Fibroblast of skin of left quadriceps (primary cell): ENCODE results near the gene TUBGCP6.
"Not testable (repeated sequence)": the region's sequence is repeated elsewhere in the genome, so short reads cannot be mapped to it uniquely, and the experiment has no call there.

Experiments used
- DNase-seq, 2 experiments: peaks; one replicate each; pipeline ENCODE4 v3.0.0-alpha.2; 2013; ENCODE audit warnings: low read depth in 2 of 2

The TUBGCP6 gene

DNA sequence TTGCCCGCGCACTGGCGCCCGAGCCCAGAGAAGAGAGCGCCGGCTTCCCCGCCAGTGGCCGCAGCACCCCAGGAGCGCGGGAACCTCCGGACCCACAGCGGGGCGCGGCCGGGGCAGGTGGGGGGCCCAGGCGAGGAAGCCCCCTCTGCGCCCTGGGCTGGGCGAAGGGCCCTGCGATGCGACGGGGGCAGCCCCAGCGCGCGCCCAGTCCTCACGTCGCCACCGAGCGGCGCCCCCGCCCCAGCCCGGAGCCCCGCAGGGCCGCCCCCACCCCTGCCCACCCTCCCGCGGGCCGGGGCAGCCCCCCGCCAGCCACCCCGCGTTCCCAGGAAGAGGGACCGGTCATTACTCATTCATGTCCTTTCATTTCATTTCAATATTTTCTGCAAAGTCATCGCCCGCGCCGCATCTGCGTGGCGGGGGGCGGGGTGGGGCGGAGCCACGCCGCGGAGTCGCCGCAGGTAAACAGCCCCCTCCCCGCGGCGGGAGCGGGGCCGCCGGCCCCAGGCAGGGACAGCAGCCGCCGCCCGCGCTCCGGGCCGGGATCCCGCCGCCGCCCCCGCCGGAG is 75.0 kb downstream of the TUBGCP6 start:
- DNase-seq = no peak

DNA sequence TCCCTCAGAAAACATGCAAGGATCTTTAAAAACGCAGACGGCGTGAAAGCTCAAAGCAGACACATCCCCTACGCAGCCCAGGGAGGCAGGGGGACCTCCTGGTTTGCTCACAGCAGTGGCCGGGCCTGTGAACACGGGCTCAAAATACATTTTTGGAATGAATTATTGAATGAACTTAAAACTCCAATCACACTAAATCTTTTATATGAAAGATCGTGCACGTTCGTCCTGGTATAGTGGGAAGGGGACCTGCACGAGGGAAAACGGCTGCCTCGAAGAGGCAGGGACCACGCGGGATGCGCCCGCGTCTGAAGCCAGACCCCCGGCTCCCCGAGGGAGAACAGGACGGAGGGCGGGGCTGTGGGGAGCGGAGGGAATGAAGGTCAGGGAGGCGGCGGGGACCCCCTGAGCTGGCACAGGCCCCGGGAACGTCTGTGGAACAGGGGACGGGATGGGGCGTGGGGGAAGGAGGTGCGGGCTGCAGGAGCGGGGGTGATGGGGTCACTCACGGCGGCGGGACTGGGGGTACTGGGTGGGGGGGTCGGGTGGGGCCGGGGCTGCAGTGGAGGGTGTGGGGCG is 75.6 kb downstream of the TUBGCP6 start:
- no peak for DNase-seq

DNA sequence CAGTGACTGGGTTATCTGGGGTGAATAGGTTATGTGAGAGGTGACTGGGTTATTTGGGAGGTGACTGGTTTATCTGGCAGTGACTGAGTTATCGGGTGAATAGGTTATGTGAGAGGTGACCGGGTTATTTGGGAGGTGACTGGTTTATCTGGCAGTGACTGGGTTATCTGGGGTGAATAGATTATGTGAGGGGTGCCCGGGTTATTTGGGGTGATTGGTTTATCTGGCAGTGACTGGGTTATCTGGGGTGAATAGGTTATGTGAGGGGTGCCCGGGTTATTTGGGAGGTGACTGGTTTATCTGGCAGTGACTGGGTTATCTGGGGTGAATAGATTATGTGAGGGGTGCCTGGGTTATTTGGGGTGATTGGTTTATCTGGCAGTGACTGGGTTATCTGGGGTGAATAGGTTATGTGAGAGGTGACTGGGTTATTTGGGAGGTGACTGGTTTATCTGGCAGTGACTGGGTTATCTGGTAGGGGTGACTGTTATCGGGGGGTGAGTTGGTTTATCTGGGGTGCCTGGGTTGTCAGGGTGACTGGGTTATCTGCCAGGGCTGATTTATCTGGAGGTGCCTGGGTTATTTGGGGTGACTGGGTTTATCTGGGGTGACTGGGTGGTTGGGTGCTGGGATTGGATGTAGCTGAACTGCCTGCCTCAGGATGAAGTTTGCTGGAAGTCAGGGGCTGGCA is 76.2 kb downstream of the TUBGCP6 start:
- DNase-seq = not testable (repeated sequence)

DNA sequence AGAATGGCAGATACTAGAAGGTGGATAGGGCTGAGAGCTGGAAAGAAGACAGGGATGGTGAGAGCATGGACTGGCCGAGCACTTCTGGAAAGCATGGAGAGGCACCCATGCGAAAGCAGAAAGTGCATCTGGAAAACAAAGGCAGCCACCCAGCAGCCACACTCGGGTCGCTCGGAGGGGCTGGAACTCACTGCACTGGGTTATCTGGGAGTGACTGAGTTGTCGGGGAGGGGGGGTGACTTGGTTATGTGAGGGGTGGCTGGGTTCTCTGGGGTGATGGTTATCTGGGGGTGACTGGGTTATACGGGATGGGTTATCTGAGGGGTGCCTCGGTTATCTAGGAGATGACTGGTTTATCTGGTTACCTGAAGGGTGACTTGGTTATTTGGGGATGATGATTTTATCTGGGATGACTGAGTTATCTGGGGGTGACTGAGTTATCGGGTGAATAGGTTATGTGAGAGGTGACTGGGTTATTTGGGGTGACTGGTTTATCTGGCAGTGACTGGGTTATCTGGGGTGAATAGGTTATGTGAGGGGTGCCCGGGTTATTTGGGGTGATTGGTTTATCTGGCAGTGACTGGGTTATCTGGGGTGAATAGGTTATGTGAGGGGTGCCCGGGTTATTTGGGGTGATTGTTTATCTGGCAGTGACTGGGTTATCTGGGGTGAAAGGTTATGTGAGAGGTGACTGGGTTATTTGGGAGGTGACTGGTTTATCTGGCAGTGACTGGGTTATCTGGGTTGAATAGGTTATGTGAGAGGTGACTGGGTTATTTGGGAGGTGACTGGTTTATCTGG is 76.9 kb downstream of the TUBGCP6 start:
- no peak for DNase-seq
